BE2C (cell line): ENCODE results near the gene RIGI.

Source experiments
- DNase-seq: peaks from one replicate; pipeline ENCODE4 v3.0.0-alpha.2; 2020
- H3K27me3 ChIP-seq: fragments of 250-450 bp; sonication (Bioruptor Pico); 2 replicates; pipeline ENCODE4 v1.5.1; 2020; ENCODE audit warnings: mild to moderate bottlenecking
- H3K36me3 ChIP-seq: fragments of 250-450 bp; sonication (Bioruptor Pico); 2 replicates; pipeline ENCODE4 v1.5.1; 2020; ENCODE audit warnings: mild to moderate bottlenecking
- H3K4me1 ChIP-seq: fragments of 250-450 bp; sonication (Bioruptor Pico); 2 replicates; pipeline ENCODE4 v1.5.1; 2020
- H3K4me3 ChIP-seq: 2 replicates; pipeline ENCODE4 v1.5.1; 2011; ENCODE audit warnings: low read depth, low read length
- H3K9me3 ChIP-seq: fragments of 250-450 bp; sonication (Bioruptor Pico); 2 replicates; pipeline ENCODE4 v1.5.1; 2020
- TF ChIP-seq, protein P1 (sequence below): IDR thresholded peaks from 2 replicates; pipeline ENCODE4 v1.5.1; 2012; ENCODE audit warnings: mild to moderate bottlenecking, low read depth, low read length

Gene RIGI

GRCh38 chr9:32523910-32524309 is 2.1 kb downstream of the RIGI start:
- Histone ChIP-seq H3K4me1 (no peaks in the 10 kb centered on the region), H3K27me3 (no peaks in the 10 kb centered on the region; the same call in 1 of the 2 replicates), H3K9me3 (no peaks in the 10 kb centered on the region), H3K36me3 (no peaks in the 10 kb centered on the region), H3K4me3 (no peak overlapping the region)
- TF ChIP-seq, protein P1, sequence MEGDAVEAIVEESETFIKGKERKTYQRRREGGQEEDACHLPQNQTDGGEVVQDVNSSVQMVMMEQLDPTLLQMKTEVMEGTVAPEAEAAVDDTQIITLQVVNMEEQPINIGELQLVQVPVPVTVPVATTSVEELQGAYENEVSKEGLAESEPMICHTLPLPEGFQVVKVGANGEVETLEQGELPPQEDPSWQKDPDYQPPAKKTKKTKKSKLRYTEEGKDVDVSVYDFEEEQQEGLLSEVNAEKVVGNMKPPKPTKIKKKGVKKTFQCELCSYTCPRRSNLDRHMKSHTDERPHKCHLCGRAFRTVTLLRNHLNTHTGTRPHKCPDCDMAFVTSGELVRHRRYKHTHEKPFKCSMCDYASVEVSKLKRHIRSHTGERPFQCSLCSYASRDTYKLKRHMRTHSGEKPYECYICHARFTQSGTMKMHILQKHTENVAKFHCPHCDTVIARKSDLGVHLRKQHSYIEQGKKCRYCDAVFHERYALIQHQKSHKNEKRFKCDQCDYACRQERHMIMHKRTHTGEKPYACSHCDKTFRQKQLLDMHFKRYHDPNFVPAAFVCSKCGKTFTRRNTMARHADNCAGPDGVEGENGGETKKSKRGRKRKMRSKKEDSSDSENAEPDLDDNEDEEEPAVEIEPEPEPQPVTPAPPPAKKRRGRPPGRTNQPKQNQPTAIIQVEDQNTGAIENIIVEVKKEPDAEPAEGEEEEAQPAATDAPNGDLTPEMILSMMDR: no peak
- DNase-seq: no peak

GRCh38 chr9:32518276-32518675 is 7.7 kb downstream of the RIGI start:
- Histone ChIP-seq H3K27me3 (no peaks in the 10 kb centered on the region), H3K9me3 (no peaks in the 10 kb centered on the region), H3K4me3 (no peak overlapping the region), H3K4me1 (no peaks in the 10 kb centered on the region), H3K36me3 (no peaks in the 10 kb centered on the region)
- TF ChIP-seq, protein P1: no peak
- DNase-seq: no peak

- TF ChIP-seq, protein P1: no peak
- no peaks in the 10 kb centered on the region for H3K9me3 ChIP-seq
- DNase-seq: no peak
- H3K4me1 ChIP-seq: no peaks in the 10 kb centered on the region
- no peak overlapping the region for H3K4me3 ChIP-seq
- no peaks in the 10 kb centered on the region for H3K27me3 ChIP-seq
- H3K36me3 ChIP-seq: no peaks in the 10 kb centered on the region
Observed at GRCh38 chr9:32516241-32516640, 9.8 kb downstream of the RIGI start.

DNA sequence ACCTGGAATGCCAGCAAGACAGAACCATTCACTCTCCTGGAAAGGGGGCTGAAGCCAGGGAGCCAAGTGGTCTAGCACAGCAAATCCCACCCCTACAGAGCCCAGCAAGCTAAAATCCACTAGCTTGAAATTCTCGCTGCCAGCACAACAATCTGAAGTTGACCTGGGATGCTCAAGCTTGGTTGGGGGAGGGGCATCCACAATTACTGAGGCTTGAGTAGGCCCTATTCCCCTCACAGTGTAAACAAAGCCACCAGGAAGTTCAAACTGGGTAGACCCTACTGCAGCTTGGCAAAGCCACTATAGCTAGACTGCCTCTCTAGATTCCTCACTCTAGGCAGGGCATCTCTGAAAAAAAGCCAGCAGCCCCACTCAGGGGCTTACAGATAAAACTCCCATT is 17.3 kb downstream of the RIGI start:
- no peak for DNase-seq
- no peaks in the 10 kb centered on the region for H3K4me1 ChIP-seq
- no peak overlapping the region for H3K4me3 ChIP-seq
- TF ChIP-seq, protein P1: no peak
- no peaks in the 10 kb centered on the region for H3K9me3 ChIP-seq
- no peaks in the 10 kb centered on the region for H3K27me3 ChIP-seq
- no peaks in the 10 kb centered on the region for H3K36me3 ChIP-seq

- H3K27me3 ChIP-seq: no peaks in the 10 kb centered on the region
- H3K9me3 ChIP-seq: no peaks in the 10 kb centered on the region; the same call in 1 of the 2 replicates
- no peaks in the 10 kb centered on the region for H3K4me1 ChIP-seq
- no peak overlapping the region for H3K4me3 ChIP-seq
- TF ChIP-seq, protein P1: no peak
- no peak for DNase-seq
- H3K36me3 ChIP-seq: no peaks in the 10 kb centered on the region
Observed at GRCh38 chr9:32503008-32503407, 23.0 kb downstream of the RIGI start.

- no peaks in the 10 kb centered on the region; the same call in 1 of the 2 replicates for H3K9me3 ChIP-seq
- H3K4me1 ChIP-seq: no peaks in the 10 kb centered on the region
- H3K4me3 ChIP-seq: no peak overlapping the region
- TF ChIP-seq, protein P1: no peak
- no peak for DNase-seq
- H3K27me3 ChIP-seq: no peaks in the 10 kb centered on the region
- no peaks in the 10 kb centered on the region for H3K36me3 ChIP-seq
Observed at GRCh38 chr9:32502464-32502863, 23.5 kb downstream of the RIGI start.
